Peyer's patch (tissue), 4 donors: Measurements from ENCODE around the gene KCNAB1. TPM values are rescaled to one million over a fixed set of nuclear protein-coding genes. Genes with fewer than 3 reads are reported as not detected.

Experiments
- DNase-seq, 3 donors: peaks; one replicate each; pipeline ENCODE4 v3.0.0-alpha.2; 2017 to 2019
- H3K27ac ChIP-seq, 4 donors: fragments of 200-600 bp; sonication (generic); one replicate each; pipeline ENCODE4 v1.5.1; 2016 to 2019
- H3K27me3 ChIP-seq, 2 donors: fragments of 200-600 bp; sonication (generic); one replicate each; pipeline ENCODE4 v1.5.1; 2019
- H3K36me3 ChIP-seq, 3 donors: fragments of 200-600 bp; sonication (generic); one replicate each; pipeline ENCODE4 v1.5.1; 2016 to 2019
- H3K4me1 ChIP-seq, 4 donors: fragments of 200-600 bp; sonication (generic); one replicate each; pipeline ENCODE4 v1.5.1; 2016 to 2019
- H3K4me3 ChIP-seq, 4 donors: fragments of 200-600 bp; sonication (generic); 1 replicate in 3 of 4; 2 replicates in 1 of 4; pipeline ENCODE4 v1.5.1; 2016 to 2019; ENCODE audit warnings: mild to moderate bottlenecking in 1 of 4
- H3K9me3 ChIP-seq, 4 donors: fragments of 200-600 bp; sonication (generic); one replicate each; pipeline ENCODE4 v1.5.1; 2016 to 2019; ENCODE audit warnings: mild to moderate bottlenecking in 1 of 4
- CTCF ChIP-seq, 6 experiments: fragments of 450-650 bp in 4 of 6; fragments of 200-600 bp in 2 of 6; sonication (generic) in 1 of 6; IDR thresholded peaks; one replicate each; pipeline ENCODE4 v1.5.1; 2017 to 2019; ENCODE audit warnings: antibody characterized with exemption in 6 of 6, mild to moderate bottlenecking in 3 of 6, moderate library complexity in 1 of 6
- POLR2A ChIP-seq, 2 donors: fragments of 450-650 bp; IDR thresholded peaks; one replicate each; pipeline ENCODE4 v1.5.1; 2017; ENCODE audit warnings: antibody characterized with exemption in 2 of 2, mild to moderate bottlenecking in 2 of 2, moderate library complexity in 2 of 2
- total RNA-seq, 4 donors: library from RNA; depleted of rRNA; stranded (reverse); fragments of >200 nt; gene quantifications; one replicate each; pipeline ENCODE4 v1.1.0, GENCODE V29; 2016

Gene KCNAB1
- total RNA-seq, 4 donors from 2014 or later = 1.1 to 1.7 (median 1.6) TPM; not detected in 1

GRCh38 chr3:156109989-156110388 is 10.4 kb upstream of the KCNAB1 start:
- no peak for DNase-seq
- no peak for TF ChIP-seq CTCF (IDR thresholded peaks at IDR 0.05)
- no peak for TF ChIP-seq POLR2A (IDR thresholded peaks at IDR 0.05)

GRCh38 chr3:156126467-156126866 is 6.1 kb downstream of the KCNAB1 start:
- H3K9me3 ChIP-seq = no peaks in the 10 kb centered on the region
- no peak overlapping the region for H3K27ac ChIP-seq
- H3K4me3 ChIP-seq = no peak overlapping the region
- no peaks in the 10 kb centered on the region for H3K27me3 ChIP-seq
- TF ChIP-seq POLR2A (IDR thresholded peaks at IDR 0.05) (no peak), CTCF (IDR thresholded peaks at IDR 0.05) (no peak)
- DNase-seq = no peak
- no peaks in the 10 kb centered on the region for H3K4me1 ChIP-seq
- H3K36me3 ChIP-seq = no peaks in the 10 kb centered on the region

More at GRCh38 chr3:156109989-156110388, 10.4 kb upstream of the KCNAB1 start:
- Histone ChIP-seq H3K9me3 (no peaks in the 10 kb centered on the region), H3K27me3 (no peaks in the 10 kb centered on the region), H3K27ac (no peak overlapping the region), H3K36me3 (no peaks in the 10 kb centered on the region), H3K4me1 (no peaks in the 10 kb centered on the region), H3K4me3 (no peak overlapping the region)

- DNase-seq = no peak
- Histone ChIP-seq H3K4me3 (no peak overlapping the region), H3K27me3 (no peaks in the 10 kb centered on the region), H3K9me3 (no peaks in the 10 kb centered on the region), H3K4me1 (no peaks in the 10 kb centered on the region), H3K27ac (no peak overlapping the region), H3K36me3 (no peaks in the 10 kb centered on the region)
- no peak for TF ChIP-seq POLR2A (IDR thresholded peaks at IDR 0.05)
- TF ChIP-seq CTCF (IDR thresholded peaks at IDR 0.05) = no peak
Measured at GRCh38 chr3:156131241-156131640, 10.9 kb downstream of the KCNAB1 start.

GRCh38 chr3:156131799-156132198 is 11.4 kb downstream of the KCNAB1 start:
- H3K27ac ChIP-seq = no peak overlapping the region
- no peaks in the 10 kb centered on the region for H3K9me3 ChIP-seq
- H3K4me3 ChIP-seq = no peak overlapping the region
- no peaks in the 10 kb centered on the region for H3K27me3 ChIP-seq
- no peaks in the 10 kb centered on the region for H3K36me3 ChIP-seq
- no peak for DNase-seq
- H3K4me1 ChIP-seq = no peaks in the 10 kb centered on the region
- TF ChIP-seq CTCF (IDR thresholded peaks at IDR 0.05) (no peak), POLR2A (IDR thresholded peaks at IDR 0.05) (no peak)

GRCh38 chr3:156132313-156132712 is 11.9 kb downstream of the KCNAB1 start:
- no peaks in the 10 kb centered on the region for H3K27me3 ChIP-seq
- H3K9me3 ChIP-seq = no peaks in the 10 kb centered on the region
- no peak for TF ChIP-seq POLR2A (IDR thresholded peaks at IDR 0.05)
- no peak for TF ChIP-seq CTCF (IDR thresholded peaks at IDR 0.05)
- no peak overlapping the region for H3K4me3 ChIP-seq
- DNase-seq = no peak
- no peak overlapping the region for H3K27ac ChIP-seq
- no peaks in the 10 kb centered on the region for H3K36me3 ChIP-seq
- H3K4me1 ChIP-seq = no peaks in the 10 kb centered on the region

- no peak for DNase-seq
- Histone ChIP-seq H3K36me3 (no peaks in the 10 kb centered on the region), H3K27ac (no peak overlapping the region), H3K4me3 (no peak overlapping the region), H3K27me3 (no peaks in the 10 kb centered on the region), H3K9me3 (no peaks in the 10 kb centered on the region), H3K4me1 (no peaks in the 10 kb centered on the region)
- TF ChIP-seq POLR2A (IDR thresholded peaks at IDR 0.05) (no peak), CTCF (IDR thresholded peaks at IDR 0.05) (no peak)
Measured at GRCh38 chr3:156133076-156133475, 12.7 kb downstream of the KCNAB1 start.
